ENCODE results near the gene ANKRD24. TPM values are rescaled to one million over a fixed set of nuclear protein-coding genes. Genes with fewer than 3 reads are reported as not detected.

The ANKRD24 gene
- total and polyA plus RNA-seq, 2 of the 13 experiments (the other 11 are each of a cell fraction or from before 2014, with no cell fraction given) = 0.13 to 0.24 TPM

- peaks cover 11 to 26% of the 10 kb centered on the region in 2 experiments; a peak in 4 of 5 replicates for H3K36me3 ChIP-seq (replicated peaks in 1 of 2; ENCODE audit: control insufficient read depth in 1 of 2, insufficient read depth in 2 of 2, low read length in 2 of 2)
- H2AFZ ChIP-seq (ENCODE audit: low read length) = peak within 1 kb of the TSS; percentile 88
- ChIA-PET CTCF (ENCODE audit: low intra/inter-chr PET ratio, low total read pairs) (no interaction called here), POLR2A (interaction anchor here (0.5 to 1.3 kb wide), 13 partner anchors 13 to 486 kb away, joined by 3 to 25 read pairs (median 4); partner anchors contain the start of genes APBA3, CREB3L3, HDGFL2 and MPND)
- H3K4me3 ChIP-seq (replicated peaks in 1 of 3; ENCODE audit: insufficient read depth in 1 of 3, low read depth in 2 of 3, low read length in 3 of 3) = peak within 1 kb of the TSS; percentile 72 to 89 (median 84)
- peaks cover 7% of the 10 kb centered on the region for H3K9me3 ChIP-seq (ENCODE audit: low read length)
- BruUV-seq (replicated peaks) = TSS peak; percentile 99
- H3K4me2 ChIP-seq (ENCODE audit: low read depth, low read length) = peak within 1 kb of the TSS; percentile 82
- H3K4me1 ChIP-seq (ENCODE audit: insufficient read depth, low read length) = peaks cover 15% of the 10 kb centered on the region
- H3K27me3 ChIP-seq (ENCODE audit: control insufficient read depth in 1 of 2, insufficient read depth in 2 of 2, low read length in 2 of 2) = no peaks in the 10 kb centered on the region; a peak in 2 of 5 replicates
- in situ Hi-C loops (cut with HindIII; ENCODE audit: extremely low pct_ligation_motif_present, low pct_unique_long_range_greater_than_20kb) (no loop called here), intact Hi-C loops (cut with micrococcal nuclease; ENCODE audit: unreplicated experiment) (no loop called here)
- H3K9ac ChIP-seq (ENCODE audit: insufficient read depth, low read depth, low read length) = peak within 1 kb of the TSS; percentile 93
- FAIRE-seq (peak; percentile 95), DNase-seq (ENCODE audit: low spot score) (peak; percentile 99), ATAC-seq (peak; percentile 95)
- 2% methylated on average over 41 of the region's 45 CpGs for WGBS (ENCODE audit: low lambda C conversion rate)
- H3K27ac ChIP-seq (ENCODE audit: extremely low read length, insufficient read depth, low read length) = peak within 1 kb of the TSS; percentile 96
- no peaks in the 10 kb centered on the region for H3K79me2 ChIP-seq (ENCODE audit: insufficient read depth, low read length)
- no peaks in the 10 kb centered on the region for H4K20me1 ChIP-seq (ENCODE audit: insufficient read depth, low read length)
- TF ChIP-seq KDM5A (IDR thresholded peaks at IDR 0.05; ENCODE audit: borderline replicate concordance, low read length) (peak; percentile 100), NCOR1 (IDR thresholded peaks at IDR 0.05; ENCODE audit: borderline replicate concordance, low read length) (peak; percentile 49; the same call in 1 of the 2 replicates), ZGPAT (CRISPR knock-in tag; IDR thresholded peaks at IDR 0.05) (peak; percentile 70; the same call in 1 of the 2 replicates), PPARG (CRISPR knock-in tag; conservative IDR thresholded peaks at IDR 0.05) (peak; percentile 56), DMAP1 (CRISPR knock-in tag; IDR thresholded peaks at IDR 0.05) (peak; percentile 88), SP1 (IDR thresholded peaks at IDR 0.05) (no peak), SP1 (CRISPR knock-in tag; IDR thresholded peaks at IDR 0.05) (peak; percentile 90), ZMYM4 (CRISPR knock-in tag; IDR thresholded peaks at IDR 0.05) (peak; percentile 78), SOX13 (IDR thresholded peaks at IDR 0.05) (no peak), SOX13 (CRISPR knock-in tag; conservative IDR thresholded peaks at IDR 0.05 in 1 of 2, IDR thresholded peaks at IDR 0.05 in 1 of 2) (peak; percentile 21 to 80; a peak in 1 of 4 replicates), ZNF17 (CRISPR knock-in tag; IDR thresholded peaks at IDR 0.05) (no peak), NFYB (CRISPR knock-in tag; IDR thresholded peaks at IDR 0.05) (peak; percentile 100), ZNF160 (CRISPR knock-in tag; IDR thresholded peaks at IDR 0.05) (no peak), ZNF205 (CRISPR knock-in tag; IDR thresholded peaks at IDR 0.05) (peak; percentile 87; the same call in 1 of the 2 replicates), CEBPG (CRISPR knock-in tag; IDR thresholded peaks at IDR 0.05) (peak; percentile 22; the same call in 1 of the 2 replicates), ARID4A (CRISPR knock-in tag; IDR thresholded peaks at IDR 0.05; ENCODE audit: borderline replicate concordance) (peak; percentile 79; the same call in 1 of the 2 replicates), PITX1 (CRISPR knock-in tag; IDR thresholded peaks at IDR 0.05) (peak; percentile 59; the same call in 1 of the 2 replicates)
Observed at GRCh38 chr19:4246767-4247593, 64.5 kb downstream of the ANKRD24 start, which contains the start of gene YJU2. TSS of gene YJU2 (plus strand) at chr19:4247080. CDS start at chr19:4247147, 67 bp downstream.
